A172 (cell line): ENCODE measurements around the gene ZNRF3. TPM values are rescaled to one million over a fixed set of nuclear protein-coding genes. Genes with fewer than 3 reads are reported as not detected.

ENCODE experiments used
- DNase-seq: peaks from one replicate; pipeline ENCODE4 v3.0.0-alpha.2; 2015; ENCODE audit warnings: low spot score
- total RNA-seq: library from RNA; depleted of rRNA; stranded (reverse); fragments of >200 nt; shearing (Covaris generic); gene quantifications from 2 replicates; pipeline ENCODE4 v1.2.3, GENCODE V29; 2014

The ZNRF3 gene
- total RNA-seq, 1 experiment from 2014 or later = 3.8 TPM

- no peak for DNase-seq
These were observed 125.8 kb downstream of the ZNRF3 start for GRCh38 chr22:29009148-29009547.

- DNase-seq = no peak
These were observed 128.1 kb downstream of the ZNRF3 start for GRCh38 chr22:29011240-29012100.

GRCh38 chr22:29012101-29012433, 128.7 kb downstream of the ZNRF3 start:
- DNase-seq = no peak

GRCh38 chr22:29012952-29013351, 129.6 kb downstream of the ZNRF3 start:
- DNase-seq = no peak

- DNase-seq = no peak
These were observed 130.9 kb downstream of the ZNRF3 start for GRCh38 chr22:29014293-29014692.

- no peak for DNase-seq
These were observed 131.4 kb downstream of the ZNRF3 start for GRCh38 chr22:29014773-29015172.

- DNase-seq = no peak
These were observed 132.9 kb downstream of the ZNRF3 start for GRCh38 chr22:29016067-29016938.

GRCh38 chr22:29018293-29019189, 135.2 kb downstream of the ZNRF3 start:
- DNase-seq = no peak

GRCh38 chr22:29022101-29022817, 138.9 kb downstream of the ZNRF3 start:
- no peak for DNase-seq

- no peak for DNase-seq
These were observed 139.9 kb downstream of the ZNRF3 start for GRCh38 chr22:29023172-29023796.

GRCh38 chr22:29026579-29026978, 143.2 kb downstream of the ZNRF3 start:
- DNase-seq = no peak

- DNase-seq = no peak
These were observed 145.1 kb downstream of the ZNRF3 start for GRCh38 chr22:29028468-29028867.

GRCh38 chr22:29029202-29030000, 146.0 kb downstream of the ZNRF3 start:
- DNase-seq = no peak

- peak; percentile 45 for DNase-seq
These were observed 146.7 kb downstream of the ZNRF3 start for GRCh38 chr22:29030016-29030617.

- peak; percentile 79 for DNase-seq
These were observed 147.3 kb downstream of the ZNRF3 start for GRCh38 chr22:29030618-29031226.

- peak; percentile 93 for DNase-seq
These were observed 148.0 kb downstream of the ZNRF3 start for GRCh38 chr22:29031227-29032011.

- DNase-seq = no peak
These were observed 148.7 kb downstream of the ZNRF3 start for GRCh38 chr22:29032014-29032475.

- DNase-seq = peak; percentile 30
These were observed 149.2 kb downstream of the ZNRF3 start for GRCh38 chr22:29032584-29032983.
